ENCODE data around the gene AFMID.
"Not testable (repeated sequence)": the region's sequence is repeated elsewhere in the genome, so short reads cannot be mapped to it uniquely, and the experiment has no call there.

Gene AFMID

DNA sequence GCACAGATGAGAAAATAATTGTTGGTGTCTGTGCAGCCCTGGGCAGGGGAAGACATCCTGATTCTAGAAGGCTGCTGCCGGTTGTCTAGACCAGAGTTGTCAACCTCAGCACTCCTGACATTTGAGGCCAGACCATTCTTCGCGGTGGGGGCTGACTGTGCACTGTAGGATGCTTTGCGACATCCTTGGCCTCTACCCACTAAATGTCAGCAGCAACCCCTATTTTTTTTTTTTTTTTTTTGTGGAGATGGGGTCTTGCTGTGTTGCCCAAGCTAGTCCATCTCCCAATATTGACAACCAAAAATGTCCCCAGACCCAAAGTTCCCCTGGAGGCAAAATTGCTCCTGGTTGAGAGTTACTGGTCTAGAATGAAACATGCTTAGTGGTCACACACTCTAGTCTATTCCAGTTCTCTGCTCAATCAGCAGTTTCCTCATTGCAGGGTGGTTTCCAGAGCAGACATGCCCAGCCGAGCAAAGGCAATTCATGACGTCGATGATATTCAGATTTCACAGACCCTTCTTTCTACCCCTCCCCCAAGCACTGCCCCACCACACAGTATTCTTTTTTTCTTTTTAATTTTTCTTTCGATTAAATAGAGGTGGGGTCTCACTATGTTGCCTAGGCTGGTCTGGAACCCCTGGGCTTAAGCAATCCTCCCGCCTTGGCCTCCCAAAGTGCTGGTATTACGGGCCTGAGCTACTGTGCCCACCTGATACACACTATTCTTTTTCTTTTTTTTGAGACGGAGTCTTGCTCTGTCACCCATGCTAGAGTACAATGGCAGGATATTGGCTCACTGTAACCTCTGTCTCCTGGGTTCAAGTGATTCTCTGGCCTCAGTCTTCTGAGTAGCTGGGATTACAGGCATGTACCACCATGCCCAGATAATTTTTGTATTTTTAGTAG is 32.0 kb upstream of the AFMID start:
- DNase-seq, result no peak

DNA sequence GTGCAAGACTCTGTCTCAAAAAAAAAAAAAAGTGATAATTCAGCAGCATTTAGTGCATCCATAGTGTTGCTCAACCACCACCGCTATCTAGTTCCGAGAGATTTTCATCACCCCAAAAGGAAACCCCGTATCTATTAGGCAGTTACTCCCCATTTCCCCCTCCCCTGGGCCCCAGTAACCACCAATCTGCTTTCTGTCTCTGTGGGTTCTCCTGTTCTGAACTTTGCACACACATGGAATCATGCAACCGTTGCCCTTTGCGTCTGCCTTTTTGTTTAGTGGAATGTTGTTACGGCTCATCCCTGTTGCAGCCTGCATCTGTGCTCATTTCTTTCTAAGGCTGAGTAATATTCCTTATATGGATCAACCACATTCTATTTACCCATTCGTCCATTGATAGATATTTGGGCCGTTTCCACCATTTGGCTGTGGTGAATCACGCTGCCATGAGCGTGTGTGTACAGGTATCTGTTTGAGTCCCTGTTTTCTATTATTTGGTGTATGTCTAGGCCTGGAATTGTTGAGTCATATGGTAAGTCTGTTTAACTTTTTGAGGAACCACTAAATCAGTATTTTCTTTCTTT is 27.5 kb upstream of the AFMID start:
- no peak for DNase-seq

DNA sequence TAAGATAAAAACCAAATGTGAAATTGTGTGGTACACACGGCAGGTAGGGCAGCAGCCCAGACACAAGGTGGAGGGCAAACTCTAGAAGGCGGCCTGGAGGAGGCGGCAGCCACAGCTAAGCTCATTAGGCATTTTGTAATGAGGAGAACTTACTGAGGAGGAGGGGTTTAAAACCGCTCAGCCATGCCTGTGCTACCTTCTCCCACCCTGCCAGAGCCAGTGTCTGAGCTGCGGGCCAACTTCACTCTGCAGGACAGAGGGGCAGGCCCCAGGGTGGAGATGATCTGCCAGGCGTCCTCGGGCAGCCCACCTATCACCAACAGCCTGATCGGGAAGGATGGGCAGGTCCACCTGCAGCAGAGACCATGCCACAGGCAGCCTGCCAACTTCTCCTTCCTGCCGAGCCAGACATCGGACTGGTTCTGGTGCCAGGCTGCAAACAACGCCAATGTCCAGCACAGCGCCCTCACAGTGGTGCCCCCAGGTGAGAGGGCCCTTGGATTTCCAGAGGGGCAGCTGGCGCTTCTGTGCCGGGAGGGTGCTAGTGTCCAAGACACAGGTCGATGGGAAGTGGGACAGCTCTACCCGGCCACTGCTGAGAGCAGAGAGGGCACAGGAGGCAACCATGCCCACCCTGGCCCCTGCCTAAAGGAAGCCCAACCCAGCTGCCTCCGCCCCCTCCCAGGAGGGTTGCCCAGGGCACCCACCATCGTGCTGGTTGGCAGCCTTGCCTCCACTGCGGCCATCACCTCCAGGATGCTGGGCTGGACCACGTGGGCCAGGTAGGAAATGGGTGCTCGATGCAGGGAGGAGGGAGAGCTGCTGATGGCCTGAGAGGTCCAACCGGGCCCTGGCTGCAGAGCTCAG is 23.0 kb upstream of the AFMID start:
- DNase-seq, result no peak

DNA sequence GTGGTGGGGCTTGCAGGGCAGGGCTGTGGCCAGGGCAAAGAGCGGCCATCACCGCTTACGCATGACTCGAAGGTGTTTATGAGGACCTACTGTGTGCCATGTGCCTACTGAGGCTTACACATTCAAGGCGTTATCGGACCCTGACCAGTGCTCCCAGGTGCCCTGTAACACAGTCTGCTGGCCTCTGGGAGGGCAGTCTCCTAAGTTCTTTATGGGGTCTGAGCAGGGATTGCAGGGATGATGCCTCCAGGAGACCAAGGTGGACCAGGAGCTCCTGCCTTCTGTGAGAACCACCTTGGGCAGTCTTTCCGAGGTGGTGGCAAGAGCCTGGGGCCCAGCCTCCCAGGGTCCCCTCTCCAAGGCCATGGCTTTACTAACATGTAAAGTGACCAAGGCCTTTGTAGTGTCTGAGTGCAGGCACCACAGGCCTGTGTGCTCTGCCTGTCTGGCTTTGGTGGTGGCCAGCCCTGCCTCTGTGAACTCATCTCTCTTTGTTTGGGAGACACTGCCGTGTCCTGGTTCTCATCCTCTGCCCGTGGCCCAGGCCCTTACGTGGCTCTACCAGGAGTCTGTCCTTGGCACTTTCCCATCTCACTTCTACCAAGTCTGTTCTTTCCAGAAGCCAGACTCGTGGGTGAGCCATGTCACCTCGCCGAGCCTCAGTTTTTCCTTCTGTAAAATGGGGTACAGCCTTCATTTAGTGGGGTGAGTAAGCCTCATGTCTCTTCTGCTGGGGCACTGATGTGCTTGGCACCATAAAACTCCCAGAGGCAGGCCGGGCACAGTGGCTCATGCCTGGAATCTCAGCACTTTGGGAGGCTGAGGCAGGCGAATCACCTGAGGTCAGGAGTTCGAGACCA is 22.2 kb upstream of the AFMID start:
- no peak for DNase-seq

DNA sequence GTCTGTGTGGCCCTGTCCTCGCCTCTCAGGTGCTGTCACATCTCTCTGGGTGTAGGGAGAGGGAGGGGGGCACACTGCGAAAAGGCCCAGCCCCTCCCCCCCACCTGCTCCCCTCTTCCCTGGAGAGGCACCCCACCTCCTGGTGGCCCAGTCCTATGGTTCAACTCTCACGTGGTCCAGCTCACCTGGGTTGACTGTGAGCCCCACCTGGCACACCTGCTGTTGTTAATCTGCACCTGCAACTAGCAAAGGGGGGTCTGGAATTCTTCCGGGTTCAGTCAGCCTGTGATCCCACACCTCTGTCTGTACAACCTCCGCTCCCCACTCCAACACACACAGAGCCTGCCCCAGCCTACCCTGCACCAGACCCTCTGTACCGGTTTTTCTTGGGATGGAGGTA is 20.7 kb upstream of the AFMID start:
- no peak for DNase-seq

DNA sequence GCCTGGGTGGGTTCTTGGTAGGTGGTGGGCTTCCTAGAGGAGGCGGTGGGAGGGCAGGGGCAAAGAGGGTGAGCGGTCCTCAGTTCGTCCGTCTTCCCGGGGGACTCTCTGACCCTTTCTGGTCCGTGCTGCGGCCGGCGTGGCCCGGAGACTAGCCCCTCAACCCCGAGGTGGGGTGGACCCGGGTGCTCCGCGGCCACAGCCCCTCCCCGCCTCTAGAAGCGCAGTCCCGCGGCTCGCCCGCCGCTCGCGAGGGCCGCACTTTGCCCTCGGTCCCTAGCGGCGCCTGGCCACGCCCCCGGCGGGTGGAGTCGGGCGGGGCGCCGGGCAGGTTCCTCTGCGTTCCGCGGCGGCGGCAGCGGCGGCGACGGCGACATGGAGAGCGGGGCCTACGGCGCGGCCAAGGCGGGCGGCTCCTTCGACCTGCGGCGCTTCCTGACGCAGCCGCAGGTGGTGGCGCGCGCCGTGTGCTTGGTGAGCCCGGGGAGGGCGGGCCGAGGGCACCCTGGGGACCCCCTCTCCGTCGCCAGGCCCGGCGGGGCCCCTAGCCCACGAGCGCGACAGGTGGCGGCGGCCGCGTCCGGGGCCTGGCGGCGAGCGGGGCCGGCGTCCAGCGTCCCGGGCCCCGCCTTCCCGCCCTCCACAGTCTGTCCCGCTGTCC is 18.8 kb upstream of the AFMID start, which contains the start of gene SYNGR2:
SYNGR2 (plus strand) TSS at position 340 of the 661 bp plus-strand sequence; CDS start at position 376, 36 bp downstream.
- peak; percentile 90 for DNase-seq

DNA sequence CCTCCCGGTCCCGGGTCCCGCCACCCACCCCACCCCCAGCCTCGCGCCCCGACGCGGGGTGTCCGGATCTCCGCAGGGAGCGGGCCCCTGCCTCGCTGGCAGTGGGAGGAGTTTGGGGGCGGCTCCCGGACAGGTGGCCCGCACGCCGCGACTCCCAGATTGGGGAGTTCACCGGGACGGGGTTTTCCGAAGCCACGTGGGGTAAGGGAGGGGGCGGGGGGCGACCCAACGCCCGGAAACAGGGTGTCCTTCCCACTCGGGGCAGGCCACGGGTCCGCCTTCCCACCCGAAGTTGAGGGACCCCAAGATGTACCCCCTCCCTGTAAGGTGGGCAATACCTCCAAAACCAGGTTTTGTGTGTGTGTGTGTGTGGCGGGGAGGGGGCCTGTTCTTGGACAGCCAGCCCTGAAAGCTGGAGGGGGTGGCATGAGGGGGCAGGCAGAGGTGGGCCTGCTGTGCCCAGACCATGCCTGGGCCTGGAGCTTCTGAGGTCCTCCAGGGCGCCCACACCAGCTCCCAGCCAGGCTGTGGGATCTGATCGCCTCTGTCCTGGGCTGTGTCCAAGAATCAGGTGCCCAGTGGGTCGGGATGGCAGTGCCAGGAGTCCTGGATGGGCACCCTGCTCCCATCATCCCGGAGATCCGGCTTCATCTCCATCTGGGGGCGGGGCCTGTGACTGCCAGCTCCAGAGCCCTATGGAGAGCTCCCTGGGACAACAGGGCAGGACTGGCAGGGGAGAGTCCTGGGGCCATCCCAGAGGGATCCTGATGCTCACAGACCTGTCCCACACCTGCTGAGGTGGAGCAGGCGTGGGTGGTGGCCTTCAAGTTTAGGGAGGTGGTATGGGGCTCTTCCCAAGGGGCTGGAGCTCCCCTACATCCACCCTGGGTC is 18.0 kb upstream of the AFMID start:
- DNase-seq, result peak; percentile 76

DNA sequence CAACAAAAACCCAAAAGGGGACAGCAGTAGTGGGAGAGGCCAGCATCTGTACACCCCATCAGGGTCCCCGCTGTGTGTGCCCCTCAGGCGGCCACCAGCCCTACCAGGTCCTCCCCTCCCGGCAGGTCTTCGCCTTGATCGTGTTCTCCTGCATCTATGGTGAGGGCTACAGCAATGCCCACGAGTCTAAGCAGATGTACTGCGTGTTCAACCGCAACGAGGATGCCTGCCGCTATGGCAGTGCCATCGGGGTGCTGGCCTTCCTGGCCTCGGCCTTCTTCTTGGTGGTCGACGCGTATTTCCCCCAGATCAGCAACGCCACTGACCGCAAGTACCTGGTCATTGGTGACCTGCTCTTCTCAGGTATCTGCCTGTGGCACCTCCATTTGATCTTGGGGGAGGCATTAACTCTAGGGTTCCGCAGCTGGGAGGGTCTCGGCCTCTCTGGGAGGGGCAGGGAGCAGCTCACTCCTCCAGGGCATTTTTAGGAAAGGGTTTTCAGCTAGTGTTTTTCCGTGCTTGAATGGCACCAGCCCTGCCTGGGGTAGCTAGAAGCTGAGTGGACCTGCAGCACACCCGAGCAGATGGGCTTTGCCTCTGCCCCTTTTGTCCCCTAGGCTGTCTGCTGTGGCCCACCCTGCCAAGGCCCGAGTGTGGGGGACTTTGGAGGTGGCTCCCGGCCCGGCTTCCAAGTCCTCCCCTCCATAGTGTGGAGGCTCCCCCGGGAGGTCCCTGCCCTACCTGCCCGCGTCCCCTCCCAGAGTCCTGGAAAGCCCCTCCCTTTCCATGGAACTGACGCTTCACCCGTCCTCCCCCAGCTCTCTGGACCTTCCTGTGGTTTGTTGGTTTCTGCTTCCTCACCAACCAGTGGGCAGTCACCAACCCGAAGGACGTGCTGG is 16.2 kb upstream of the AFMID start:
- DNase-seq, result no peak

DNA sequence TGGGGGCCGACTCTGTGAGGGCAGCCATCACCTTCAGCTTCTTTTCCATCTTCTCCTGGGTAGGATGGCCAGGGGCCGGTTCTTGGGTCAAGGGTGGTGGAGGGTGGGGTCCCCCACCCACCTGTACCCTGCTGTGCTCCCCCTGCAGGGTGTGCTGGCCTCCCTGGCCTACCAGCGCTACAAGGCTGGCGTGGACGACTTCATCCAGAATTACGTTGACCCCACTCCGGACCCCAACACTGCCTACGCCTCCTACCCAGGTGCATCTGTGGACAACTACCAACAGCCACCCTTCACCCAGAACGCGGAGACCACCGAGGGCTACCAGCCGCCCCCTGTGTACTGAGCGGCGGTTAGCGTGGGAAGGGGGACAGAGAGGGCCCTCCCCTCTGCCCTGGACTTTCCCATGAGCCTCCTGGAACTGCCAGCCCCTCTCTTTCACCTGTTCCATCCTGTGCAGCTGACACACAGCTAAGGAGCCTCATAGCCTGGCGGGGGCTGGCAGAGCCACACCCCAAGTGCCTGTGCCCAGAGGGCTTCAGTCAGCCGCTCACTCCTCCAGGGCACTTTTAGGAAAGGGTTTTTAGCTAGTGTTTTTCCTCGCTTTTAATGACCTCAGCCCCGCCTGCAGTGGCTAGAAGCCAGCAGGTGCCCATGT is 15.4 kb upstream of the AFMID start:
- DNase-seq, result not testable (repeated sequence)

DNA sequence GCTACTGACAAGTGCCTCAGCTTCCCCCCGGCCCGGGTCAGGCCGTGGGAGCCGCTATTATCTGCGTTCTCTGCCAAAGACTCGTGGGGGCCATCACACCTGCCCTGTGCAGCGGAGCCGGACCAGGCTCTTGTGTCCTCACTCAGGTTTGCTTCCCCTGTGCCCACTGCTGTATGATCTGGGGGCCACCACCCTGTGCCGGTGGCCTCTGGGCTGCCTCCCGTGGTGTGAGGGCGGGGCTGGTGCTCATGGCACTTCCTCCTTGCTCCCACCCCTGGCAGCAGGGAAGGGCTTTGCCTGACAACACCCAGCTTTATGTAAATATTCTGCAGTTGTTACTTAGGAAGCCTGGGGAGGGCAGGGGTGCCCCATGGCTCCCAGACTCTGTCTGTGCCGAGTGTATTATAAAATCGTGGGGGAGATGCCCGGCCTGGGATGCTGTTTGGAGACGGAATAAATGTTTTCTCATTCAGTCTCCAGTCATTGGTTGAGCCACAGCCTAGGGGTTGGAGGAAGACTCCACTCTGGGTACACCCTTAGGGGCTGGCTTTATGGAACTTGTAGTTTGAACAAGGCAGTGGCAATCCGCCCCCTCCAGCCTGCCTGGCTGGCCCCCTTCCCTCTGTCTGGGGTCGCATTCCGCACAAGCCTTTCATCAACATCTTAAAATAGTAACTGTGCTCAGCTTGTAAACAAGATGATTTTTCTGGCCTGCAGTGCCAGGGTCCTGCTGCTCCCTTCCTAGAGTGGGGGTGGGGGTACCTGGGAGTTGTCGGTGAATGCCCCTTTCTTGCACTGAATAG is 14.7 kb upstream of the AFMID start:
- DNase-seq, result no peak

DNA sequence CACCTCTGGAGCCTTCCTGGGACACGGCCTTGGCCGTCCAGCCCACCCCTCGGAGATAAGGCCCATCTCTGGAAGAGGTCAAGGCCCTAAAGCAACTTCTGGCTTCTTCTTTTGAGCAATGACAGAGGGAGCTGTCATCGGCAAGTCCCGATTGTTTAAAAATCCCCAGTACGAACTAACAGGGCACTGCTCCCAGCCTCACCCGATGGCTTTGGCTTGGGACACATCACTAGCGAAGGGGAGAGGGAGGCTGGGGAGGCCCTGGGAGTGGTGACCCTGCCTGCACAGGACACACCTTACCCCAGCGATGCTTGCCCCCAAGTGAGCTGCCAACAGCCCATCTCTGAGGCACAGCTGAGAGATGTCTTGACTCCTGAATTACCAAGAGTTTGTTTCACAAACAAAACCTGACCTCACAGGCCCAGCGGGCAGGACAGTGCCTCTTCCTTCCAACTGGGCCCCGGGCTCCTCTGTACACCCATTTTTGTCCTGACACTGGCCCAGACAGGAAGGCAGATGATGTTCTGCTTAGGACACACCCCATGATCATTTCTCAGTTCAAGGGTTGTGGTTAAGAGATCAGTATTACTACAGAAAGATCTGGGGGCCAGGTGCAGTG is 14.0 kb upstream of the AFMID start:
- DNase-seq, result peak; percentile 52

DNA sequence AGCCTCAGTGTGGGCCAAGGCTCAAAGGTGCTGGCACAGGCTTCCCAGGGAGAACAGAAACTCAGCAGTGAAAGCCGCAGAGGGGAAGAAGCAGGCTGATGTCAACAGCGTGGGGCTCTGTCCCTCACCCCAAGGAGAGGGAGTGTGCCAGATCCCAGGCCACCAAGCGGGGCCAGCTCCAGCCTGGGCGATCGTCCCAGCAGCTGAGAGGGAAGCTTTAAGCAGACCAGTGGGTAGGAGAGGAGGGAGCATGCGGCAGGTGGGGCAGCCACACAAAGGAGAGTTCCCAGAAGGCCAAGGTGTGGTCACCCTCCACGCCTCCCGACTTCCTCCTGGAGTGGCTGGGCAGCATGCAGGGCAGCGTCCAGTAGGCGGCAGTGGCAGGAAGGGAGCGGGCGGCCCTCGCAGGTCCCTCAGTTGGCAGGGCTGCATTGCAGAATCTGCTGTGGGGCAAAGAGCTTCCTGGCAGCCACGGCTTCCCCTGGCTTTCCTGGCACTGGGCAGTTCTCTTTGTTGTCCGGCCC is 12.8 kb upstream of the AFMID start:
- DNase-seq, result no peak

DNA sequence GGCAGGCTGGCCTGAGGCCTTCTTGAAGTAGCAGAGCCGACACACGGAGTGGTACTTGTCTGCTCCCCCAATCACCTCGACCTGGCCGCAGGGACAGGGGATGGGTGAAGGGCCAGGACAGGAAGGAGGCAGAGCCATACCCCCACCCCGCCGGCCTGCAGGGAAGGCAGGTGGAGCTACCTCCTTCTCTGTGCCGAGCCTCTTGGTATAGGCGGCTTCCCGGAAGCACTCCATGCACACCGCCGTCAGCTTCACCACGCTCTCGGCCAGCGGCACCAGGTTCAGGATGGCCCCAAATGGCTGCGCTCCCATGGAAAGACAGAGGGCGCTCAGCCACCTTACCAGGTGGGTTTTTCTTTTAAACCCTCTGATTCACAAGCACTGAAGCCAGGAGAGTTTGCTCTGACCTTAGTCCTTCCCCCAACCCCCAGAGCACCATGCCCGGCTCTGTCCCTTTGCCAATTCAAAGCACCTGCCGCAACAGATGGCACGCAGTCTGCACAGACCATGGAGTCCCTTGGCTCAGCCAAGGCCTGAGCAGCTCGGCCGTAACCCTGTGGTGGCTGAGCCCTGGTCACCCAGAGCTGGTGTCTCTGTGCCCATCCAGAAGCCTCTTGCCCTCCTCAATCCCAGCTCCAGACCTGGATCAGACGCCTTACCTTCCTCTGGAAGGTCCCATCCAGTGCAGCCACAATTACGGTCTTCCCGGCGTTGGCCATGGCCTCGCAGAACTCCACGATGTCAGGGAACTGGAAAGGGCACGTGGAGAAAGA is 12.1 kb upstream of the AFMID start:
- no peak for DNase-seq

DNA sequence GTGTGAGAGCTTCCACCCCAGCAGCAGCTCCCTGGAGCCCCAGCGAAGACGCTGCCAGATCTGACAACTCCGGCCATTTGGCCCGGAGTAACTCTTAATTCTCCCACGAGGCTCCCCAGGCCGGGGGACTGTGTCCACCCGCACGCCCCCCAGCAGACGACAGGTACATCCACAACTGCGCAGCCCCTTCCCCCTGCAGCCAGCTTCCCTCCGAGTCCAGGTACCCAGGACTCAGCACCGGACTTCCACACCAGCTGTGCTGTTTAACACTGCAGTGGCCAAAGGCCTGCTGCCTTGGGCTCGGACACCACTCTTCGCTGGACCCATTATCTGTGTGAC is 11.6 kb upstream of the AFMID start:
- no peak for DNase-seq

DNA sequence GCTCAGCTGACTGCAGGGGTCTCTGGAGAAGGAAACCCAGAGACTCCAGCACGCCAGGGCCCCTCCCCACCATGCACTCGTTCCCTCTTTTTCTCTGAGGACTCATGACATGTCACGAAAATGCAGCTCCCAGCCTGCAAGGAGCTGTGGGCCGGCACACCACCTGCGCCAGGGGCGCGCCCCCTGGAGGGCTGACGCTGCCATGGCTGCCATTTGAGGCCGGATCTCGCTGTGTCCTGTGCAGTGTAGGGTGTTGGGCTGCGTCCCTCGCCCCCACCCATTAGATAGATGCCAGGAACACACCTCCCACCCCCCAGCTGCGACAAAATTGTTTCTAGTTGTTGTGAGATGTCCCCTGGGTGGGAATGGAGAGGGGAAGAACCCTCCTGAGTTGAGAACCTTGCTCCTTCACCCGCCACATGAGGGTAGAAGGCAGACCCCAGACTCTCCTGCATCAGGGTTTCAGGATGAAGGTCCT is 10.6 kb upstream of the AFMID start:
- DNase-seq, result peak; percentile 80

DNA sequence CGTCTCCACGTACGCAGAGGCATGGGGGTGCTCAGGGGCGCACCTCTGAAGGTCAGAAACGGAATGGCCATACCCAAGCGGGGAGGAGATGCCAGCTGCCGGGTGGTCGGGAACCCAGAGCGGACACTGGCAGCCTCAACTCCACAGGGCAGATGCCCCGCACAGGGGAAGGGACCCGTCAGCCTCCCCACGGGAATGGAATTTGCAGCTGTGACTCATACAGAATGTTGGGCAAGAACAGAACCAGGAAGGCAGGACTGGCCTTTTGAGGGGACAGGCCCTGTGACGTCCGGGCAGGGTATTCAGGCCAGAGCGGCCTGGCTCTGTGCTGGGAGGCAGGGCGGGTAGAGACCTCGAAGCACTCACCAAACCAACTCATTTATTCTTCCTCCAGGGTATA is 7.8 kb upstream of the AFMID start:
- no peak for DNase-seq

DNA sequence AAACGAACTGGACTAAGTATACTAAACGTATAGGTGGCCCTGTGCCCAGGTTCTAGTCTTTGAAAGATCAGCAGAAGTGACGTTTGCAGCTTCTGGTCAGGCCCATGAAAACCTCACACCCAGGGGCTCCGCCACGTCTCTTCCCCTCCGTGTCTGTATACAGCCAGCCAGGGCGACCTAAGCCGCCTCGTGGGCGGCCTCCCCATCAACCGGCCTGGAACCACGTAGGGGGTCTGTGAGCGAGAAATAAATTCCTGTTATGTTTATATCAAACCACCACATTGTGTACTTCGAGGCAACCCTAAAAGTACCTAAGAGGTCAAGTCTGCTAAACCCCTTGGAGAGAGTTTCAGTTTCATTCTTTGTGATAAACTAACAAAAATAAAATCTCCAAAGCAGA is 7.1 kb upstream of the AFMID start:
- DNase-seq, result no peak

All from CD4-positive, alpha-beta T cell treated with Interleukin-12 subunit alpha and Interleukin-12 subunit beta, for 1 hour (primary cell).